GM23248 (cell line): ENCODE data around the gene RER1. TPM values are rescaled to one million over a fixed set of nuclear protein-coding genes. Genes with fewer than 3 reads are reported as not detected.

Experiments used
- DNase-seq: peaks from one replicate; pipeline ENCODE4 v3.0.0-alpha.2; 2015
- H2AFZ ChIP-seq: fragments of 200-600 bp; sonication (generic); 2 replicates; pipeline ENCODE4 v1.6.1; 2016; ENCODE audit warnings: antibody characterized with exemption
- H3F3A ChIP-seq: fragments of 200-600 bp; sonication (generic); 2 replicates; pipeline ENCODE4 v1.6.1; 2016; ENCODE audit warnings: mild to moderate bottlenecking, antibody characterized with exemption, mixed run types; ENCODE audit not compliant: insufficient read depth
- H3K27ac ChIP-seq: fragments of 200-600 bp; sonication (generic); 2 replicates; pipeline ENCODE4 v1.5.1; 2016; ENCODE audit warnings: mild to moderate bottlenecking
- H3K27me3 ChIP-seq: fragments of 200-600 bp; sonication (generic); replicated peaks from 2 replicates; pipeline ENCODE4 v1.6.1; 2016; ENCODE audit warnings: mild to moderate bottlenecking; ENCODE audit not compliant: insufficient read depth
- H3K36me3 ChIP-seq: fragments of 200-600 bp; sonication (generic); 2 replicates; pipeline ENCODE4 v1.6.1; 2016; ENCODE audit warnings: low read depth, mild to moderate bottlenecking
- H3K4me1 ChIP-seq: fragments of 200-600 bp; sonication (generic); 2 replicates; pipeline ENCODE4 v1.6.1; 2016; ENCODE audit warnings: mild to moderate bottlenecking; ENCODE audit not compliant: insufficient read depth
- H3K4me2 ChIP-seq: fragments of 200-600 bp; sonication (generic); one replicate; pipeline ENCODE4 v1.6.1; 2016; ENCODE audit warnings: mild to moderate bottlenecking; ENCODE audit not compliant: unreplicated experiment
- H3K4me3 ChIP-seq: fragments of 200-600 bp; sonication (generic); 2 replicates; pipeline ENCODE4 v1.5.1; 2016; ENCODE audit warnings: mild to moderate bottlenecking
- H3K79me2 ChIP-seq: fragments of 200-600 bp; sonication (generic); 2 replicates; pipeline ENCODE4 v1.6.1; 2016; ENCODE audit warnings: mild to moderate bottlenecking; ENCODE audit not compliant: insufficient read depth
- H3K9ac ChIP-seq: fragments of 200-600 bp; sonication (generic); 2 replicates; pipeline ENCODE4 v1.6.1; 2016; ENCODE audit warnings: mild to moderate bottlenecking
- H3K9me2 ChIP-seq: fragments of 200-600 bp; sonication (generic); 2 replicates; pipeline ENCODE4 v1.6.1; 2016; ENCODE audit warnings: mixed run types, mild to moderate bottlenecking, moderate library complexity; ENCODE audit not compliant: insufficient read depth
- H3K9me3 ChIP-seq: fragments of 200-600 bp; sonication (generic); one replicate; pipeline ENCODE4 v1.6.1; 2017; ENCODE audit warnings: low read depth
- H4K20me1 ChIP-seq: fragments of 200-600 bp; sonication (generic); 2 replicates; pipeline ENCODE4 v1.6.0; 2016; ENCODE audit not compliant: insufficient read depth
- EZH2 ChIP-seq: fragments of 200-600 bp; sonication (generic); IDR thresholded peaks from 2 replicates; pipeline ENCODE4 v1.6.1; 2018; ENCODE audit warnings: antibody characterized with exemption, mild to moderate bottlenecking; ENCODE audit not compliant: insufficient read depth, poor library complexity, severe bottlenecking
- EZH2phosphoT487 ChIP-seq: fragments of 200-600 bp; sonication (generic); IDR thresholded peaks from 2 replicates; pipeline ENCODE4 v1.6.1; 2018; ENCODE audit warnings: antibody characterized with exemption, moderate library complexity, mild to moderate bottlenecking, low read depth; ENCODE audit not compliant: insufficient read depth
- WGBS, 2 experiments: methylation state at CpG; one replicate each; pipeline ENCODE4 v1.1.6; 2015 to 2017; ENCODE audit warnings: low lambda C conversion rate in 2 of 2, low coverage in 1 of 2; ENCODE audit errors: missing lambda C conversion rate in 2 of 2; 5-methylcytosine and 5-hydroxymethylcytosine counted together
- in situ Hi-C: fragments of 300-500 bp; cut with MboI; formaldehyde crosslinking; loops from 2 replicates; pipeline ENCODE4 v1.15.0; 2020
- polyA plus RNA-seq: library from polyadenylated mRNA; unstranded; fragments of >200 nt; fragmentation: Nextera tagmentation; extraction: Ambion mirVana; gene quantifications from 2 replicates; pipeline ENCODE4 v1.2.1, GENCODE V29; 2016
- total RNA-seq: library from RNA; depleted of rRNA; stranded (reverse); fragments of >200 nt; shearing (Covaris generic); gene quantifications from 2 replicates; pipeline ENCODE4 v1.2.3, GENCODE V29; 2014

The RER1 gene
- total and polyA plus RNA-seq, 2 experiments from 2014 or later: 135 to 331 TPM

GRCh38 chr1:2358651-2359640 lies 32.7 kb upstream of the RER1 start:
- H3K27ac ChIP-seq: no peak overlapping the region
- no peaks in the 10 kb centered on the region for H3K79me2 ChIP-seq
- H3K27me3 ChIP-seq: no peaks in the 10 kb centered on the region
- no peak overlapping the region for H3K9ac ChIP-seq
- no peaks in the 10 kb centered on the region; the same call in 1 of the 2 replicates for H3K4me1 ChIP-seq
- no peaks in the 10 kb centered on the region for H3K9me3 ChIP-seq
- H3K9me2 ChIP-seq: no peaks in the 10 kb centered on the region
- H3K4me2 ChIP-seq: no peak overlapping the region
- TF ChIP-seq EZH2 (no peak), EZH2phosphoT487 (no peak)
- no peak for DNase-seq
- no peaks in the 10 kb centered on the region for H3F3A ChIP-seq
- no peak overlapping the region for H3K4me3 ChIP-seq
- in situ Hi-C loops: no loop called here
- no peaks in the 10 kb centered on the region for H3K36me3 ChIP-seq
- H4K20me1 ChIP-seq: no peaks in the 10 kb centered on the region
- 78% methylated on average over 24 of the region's 24 CpGs for WGBS, 2 experiments
- no peak overlapping the region for H2AFZ ChIP-seq

- Histone ChIP-seq H3K27me3 (no peaks in the 10 kb centered on the region), H3K36me3 (no peaks in the 10 kb centered on the region), H2AFZ (no peak overlapping the region), H3K4me2 (no peak overlapping the region), H3K4me3 (no peak overlapping the region), H3K9me3 (no peaks in the 10 kb centered on the region), H3K27ac (no peak overlapping the region), H3K79me2 (no peaks in the 10 kb centered on the region), H4K20me1 (no peaks in the 10 kb centered on the region), H3K4me1 (no peaks in the 10 kb centered on the region; the same call in 1 of the 2 replicates), H3F3A (no peaks in the 10 kb centered on the region), H3K9ac (no peak overlapping the region), H3K9me2 (no peaks in the 10 kb centered on the region)
- in situ Hi-C loops: no loop called here
- 80 to 85% methylated on average over 11 of the region's 11 CpGs for WGBS, 2 experiments
- no peak for DNase-seq
- TF ChIP-seq EZH2phosphoT487 (no peak), EZH2 (no peak)
Observed at GRCh38 chr1:2360588-2361364, 30.9 kb upstream of the RER1 start.

DNA sequence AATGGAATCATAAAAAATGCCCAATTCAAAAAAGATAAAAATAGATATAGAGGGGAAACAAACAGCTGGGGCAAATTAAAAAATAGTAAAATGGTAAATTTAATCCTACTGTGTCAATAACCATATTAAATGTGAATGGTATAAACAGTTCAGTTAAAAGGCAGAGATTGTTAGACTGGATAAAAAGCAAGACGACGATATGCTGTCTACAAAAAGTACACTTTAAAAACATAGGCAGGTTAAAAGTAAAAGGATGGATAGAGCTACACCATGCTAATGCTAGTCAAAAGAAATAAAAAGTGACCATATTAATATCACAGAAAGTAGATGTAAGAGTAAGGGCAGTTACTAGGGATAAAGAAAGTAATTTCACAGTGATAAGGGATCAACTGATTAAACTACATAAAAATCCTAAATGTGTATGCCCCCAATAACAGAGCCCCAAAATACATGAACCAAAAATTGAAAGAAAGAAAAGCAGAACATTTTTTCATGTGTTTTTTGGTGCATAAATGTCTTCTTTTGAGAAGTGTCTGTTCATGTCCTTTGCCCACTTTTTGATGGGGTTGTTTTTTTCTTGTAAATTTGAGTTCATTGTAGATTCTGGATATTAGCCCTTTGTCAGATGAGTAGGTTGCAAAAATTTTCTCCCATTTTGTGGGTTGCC lies 27.7 kb upstream of the RER1 start:
- Histone ChIP-seq H3K4me2 (no peak overlapping the region), H4K20me1 (no peaks in the 10 kb centered on the region), H3K9ac (no peak overlapping the region), H3K9me3 (no peaks in the 10 kb centered on the region), H3K4me3 (no peak overlapping the region), H3K79me2 (no peaks in the 10 kb centered on the region), H3K9me2 (no peaks in the 10 kb centered on the region), H3F3A (no peaks in the 10 kb centered on the region), H2AFZ (no peak overlapping the region), H3K27me3 (no peaks in the 10 kb centered on the region), H3K36me3 (no peaks in the 10 kb centered on the region), H3K4me1 (no peaks in the 10 kb centered on the region; the same call in 1 of the 2 replicates), H3K27ac (no peak overlapping the region)
- TF ChIP-seq EZH2: no peak
- no peak for TF ChIP-seq EZH2phosphoT487
- WGBS, 2 experiments: 87 to 88% methylated on average over 2 of the region's 2 CpGs
- no peak for DNase-seq
- in situ Hi-C loops: no loop called here
